Stimulated activated CD8-positive, alpha-beta memory T cell treated with anti-CD3 and anti-CD28 coated beads, Interleukin-15, amount 100 ng/mL, for 1 hour (primary cell): ENCODE measurements around the gene VRK3.

Source experiments
- DNase-seq: peaks from one replicate; pipeline ENCODE4 v3.0.0-alpha.2; 2020; ENCODE audit warnings: low read depth

Gene VRK3

DNA sequence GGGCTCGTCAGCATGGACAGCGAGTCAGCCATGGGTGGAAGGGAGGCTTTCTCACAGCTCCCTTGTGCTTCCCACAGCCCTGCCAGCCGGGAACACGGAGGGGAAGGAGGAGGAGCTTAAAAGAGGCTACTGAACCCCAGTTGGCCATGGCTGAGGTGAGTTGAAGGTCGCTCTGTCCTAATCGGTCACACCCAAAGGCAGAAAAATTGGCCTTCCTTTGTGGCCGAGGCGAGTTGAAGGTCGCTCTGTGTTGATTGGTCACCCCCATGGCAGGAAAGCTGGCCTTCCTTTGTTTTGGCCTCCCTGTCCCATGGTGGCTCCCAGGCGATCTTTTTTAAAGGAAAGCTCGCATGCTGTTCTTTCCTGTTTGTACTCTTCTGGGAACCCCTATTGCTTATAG lies 5.8 kb upstream of the VRK3 start:
- no peak for DNase-seq

DNA sequence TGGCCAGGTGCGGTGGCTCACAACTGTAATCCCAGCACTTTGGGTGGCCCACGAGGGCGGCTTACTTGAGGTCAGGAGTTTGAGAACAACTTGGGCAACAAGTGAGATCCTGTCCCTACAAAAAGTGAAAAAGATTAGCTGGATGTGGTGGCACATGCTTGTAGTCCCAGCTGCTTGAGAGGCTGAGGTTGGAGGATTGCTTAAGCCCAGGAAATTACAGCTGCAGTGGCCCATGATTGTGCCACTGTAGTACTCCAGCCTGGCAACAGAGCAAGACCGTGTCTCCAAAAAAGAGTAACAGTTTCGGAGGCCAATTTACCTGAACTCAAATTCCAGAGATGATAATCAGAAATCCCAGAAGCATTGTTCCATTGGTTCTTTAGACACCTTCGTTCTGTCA lies 5.1 kb upstream of the VRK3 start:
- no peak for DNase-seq

- no peak for DNase-seq
These were observed 1.4 kb upstream of the VRK3 start for GRCh38 chr19:50026550-50026906.

DNA sequence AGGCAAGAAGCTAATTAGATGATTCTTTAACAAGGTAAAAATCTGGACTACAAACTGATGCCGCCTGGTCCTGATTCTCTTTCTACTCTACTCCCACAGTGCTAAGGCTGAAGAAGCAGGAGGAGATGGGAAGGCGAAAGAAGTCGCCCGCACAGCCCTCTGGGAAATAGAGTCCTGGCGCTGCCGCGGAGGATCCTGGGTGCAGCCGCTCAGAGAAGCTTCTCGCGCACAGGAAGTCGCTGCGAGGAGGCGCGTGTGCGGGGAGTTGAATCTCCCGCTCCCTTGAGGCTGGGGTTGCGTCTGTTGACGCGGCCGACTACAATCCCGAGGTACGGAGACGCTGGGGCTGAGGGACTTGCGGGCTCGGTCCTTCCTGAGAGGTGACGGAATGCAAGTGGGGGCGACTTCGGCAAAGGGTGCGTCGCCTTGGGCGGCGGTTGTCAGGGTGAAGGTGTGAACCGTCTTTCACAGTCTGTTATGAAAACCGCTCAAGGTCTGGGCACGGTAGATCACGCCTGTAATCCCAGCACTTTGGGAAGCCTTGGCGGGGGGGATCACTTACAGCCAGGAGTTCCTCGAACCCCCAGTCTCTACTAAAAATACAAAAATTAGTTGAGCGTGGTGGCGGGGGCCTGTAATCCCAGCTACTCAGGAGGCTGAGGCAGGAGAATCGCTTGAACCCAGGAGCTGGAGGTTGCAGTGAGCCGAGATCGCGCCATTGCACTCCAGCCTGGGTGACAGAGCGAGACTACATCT lies 800 bp upstream of the VRK3 start, which contains the start of gene ZNF473:
Gene ZNF473, plus strand, starts transcription at position 212 of the 756 bp plus-strand sequence. CDS start 5,078 bp downstream, outside the sequence.
- peak; percentile 84 for DNase-seq

DNA sequence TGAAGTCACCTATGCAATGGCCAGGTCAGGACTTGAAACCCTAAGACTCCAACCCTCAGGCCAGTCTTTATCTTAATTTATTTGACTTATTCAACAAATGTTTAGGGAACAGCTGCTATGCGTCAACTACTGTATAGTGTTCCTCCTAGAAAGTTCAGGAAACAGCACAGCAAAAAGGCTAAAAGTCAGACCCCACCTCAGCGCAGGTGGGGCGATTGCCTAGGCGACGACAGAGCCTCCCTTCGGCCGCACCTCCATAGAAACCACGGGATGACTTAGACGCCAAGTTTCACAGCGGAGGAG lies 502 bp downstream of the VRK3 start:
- DNase-seq, result no peak

DNA sequence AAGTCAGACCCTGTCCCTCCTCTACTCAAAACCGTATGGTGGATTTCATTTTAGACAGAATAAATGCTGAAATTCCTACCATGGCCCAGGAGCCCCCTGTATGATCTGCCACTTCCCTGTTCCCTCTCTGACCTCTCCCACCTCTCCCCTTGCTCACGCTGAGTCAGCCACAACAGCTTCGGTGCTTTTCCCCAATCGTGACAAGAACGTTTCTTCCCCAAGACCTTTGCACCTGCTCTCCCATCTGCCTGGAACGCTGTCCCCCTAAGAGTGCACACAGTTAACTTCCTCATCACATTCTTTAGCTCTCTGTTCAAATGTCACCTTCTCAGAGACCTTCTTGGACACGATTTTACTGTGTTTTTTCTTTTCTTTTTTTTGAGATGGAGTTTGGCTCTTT lies 2.3 kb downstream of the VRK3 start:
- no peak for DNase-seq

- DNase-seq, result no peak
These were observed 4.7 kb downstream of the VRK3 start for GRCh38 chr19:50020481-50020880.

DNA sequence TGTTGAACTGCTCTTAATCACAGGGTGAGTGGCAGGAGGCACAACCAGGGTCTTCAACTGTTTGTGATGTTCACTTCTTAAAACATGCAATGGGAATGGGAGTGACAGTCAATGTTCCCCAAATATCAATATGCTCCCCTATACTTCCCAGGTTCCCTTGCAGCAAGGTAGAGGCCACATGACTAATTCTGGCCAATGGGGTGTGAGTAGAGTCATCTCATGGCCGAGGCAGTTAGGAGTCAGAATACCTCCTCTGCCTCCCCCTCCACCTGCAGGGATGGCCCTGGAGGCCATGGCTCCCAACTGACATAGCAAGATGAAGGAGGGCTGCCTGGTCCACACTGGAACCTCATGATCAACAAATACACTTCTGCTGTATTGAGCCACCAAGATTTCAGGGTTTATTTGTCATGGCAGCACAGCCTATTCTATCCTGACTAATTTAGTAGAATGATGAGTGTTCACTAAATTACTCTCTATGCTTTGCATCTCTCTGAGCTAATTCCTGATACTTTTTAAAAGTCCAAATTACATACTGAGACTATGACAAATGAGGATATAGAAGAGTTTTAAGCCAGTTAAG lies 8.9 kb downstream of the VRK3 start:
- DNase-seq, result no peak

DNA sequence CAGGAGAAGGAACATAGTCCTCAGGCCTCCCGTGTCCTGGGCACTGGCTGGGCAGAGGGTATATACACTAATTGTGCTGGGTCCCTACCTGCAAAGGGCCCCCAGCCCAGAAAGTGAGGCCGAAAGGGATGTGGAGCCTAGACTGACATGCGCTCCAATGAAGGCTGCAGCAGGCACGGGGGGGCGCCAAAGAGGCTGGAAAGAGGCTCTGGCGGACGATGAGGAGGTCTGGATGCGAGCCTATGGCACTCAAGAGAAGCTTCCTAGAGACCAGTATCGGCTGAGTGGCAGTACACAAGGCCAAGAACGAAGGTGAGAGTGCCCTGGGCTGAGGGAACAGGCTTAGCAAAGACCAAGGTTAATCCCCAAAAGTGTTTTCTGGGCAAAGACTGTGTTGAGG lies 16.6 kb downstream of the VRK3 start:
- DNase-seq, result no peak

GRCh38 chr19:50007947-50008346 lies 17.2 kb downstream of the VRK3 start:
- DNase-seq, result no peak

GRCh38 chr19:50007170-50007569 lies 18.0 kb downstream of the VRK3 start:
- DNase-seq, result no peak

GRCh38 chr19:50005428-50005827 lies 19.7 kb downstream of the VRK3 start:
- no peak for DNase-seq

GRCh38 chr19:50003810-50004419 lies 21.3 kb downstream of the VRK3 start:
- DNase-seq, result no peak

GRCh38 chr19:50003254-50003788 lies 21.9 kb downstream of the VRK3 start:
- DNase-seq, result no peak

DNA sequence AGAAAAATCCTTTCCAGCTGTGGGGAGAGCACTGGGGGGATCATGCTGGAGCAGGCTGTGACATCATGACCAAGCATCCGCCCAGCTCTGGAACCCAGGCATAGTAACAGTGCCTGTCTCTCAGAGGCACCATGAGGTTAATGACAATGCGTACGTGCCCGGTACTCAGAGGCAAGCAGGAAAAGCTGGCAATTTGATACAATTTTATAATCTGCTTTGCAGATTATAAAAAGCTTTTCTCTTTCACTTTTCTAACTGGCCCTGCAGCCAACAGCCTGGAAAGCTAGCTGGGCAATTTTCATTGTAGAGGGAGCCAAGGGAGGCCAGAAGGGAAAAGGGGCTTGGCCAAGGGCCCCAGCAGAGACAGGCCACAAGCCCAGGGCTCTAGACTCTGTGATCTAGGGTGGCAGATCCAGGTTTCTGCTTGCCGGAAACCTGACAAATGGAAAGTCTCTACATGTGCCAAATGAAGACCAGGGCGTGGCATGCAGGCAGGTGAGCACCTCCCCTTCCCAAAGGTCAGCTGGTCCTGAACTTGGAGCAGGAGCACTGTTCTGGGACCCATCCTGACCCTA lies 22.7 kb downstream of the VRK3 start:
- DNase-seq, result no peak

DNA sequence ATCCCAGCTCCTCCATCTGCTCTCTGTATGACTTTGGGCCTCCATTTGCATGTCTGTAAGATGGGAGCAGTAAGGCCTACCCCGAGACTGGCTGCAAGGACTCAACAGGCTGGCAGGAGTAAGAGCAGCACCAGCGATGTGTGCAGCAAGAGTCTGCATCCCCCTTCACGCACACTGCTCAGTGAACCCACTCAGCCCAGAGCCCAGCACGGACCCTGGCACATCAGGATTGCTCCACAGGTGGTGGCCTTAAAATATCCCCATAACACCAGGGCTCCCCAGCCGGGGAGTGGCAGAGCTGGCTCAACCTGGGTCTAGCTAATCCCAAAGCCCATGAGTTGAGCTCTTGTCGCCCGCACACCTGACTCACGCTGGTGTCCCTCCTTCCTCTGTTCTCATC lies 23.4 kb downstream of the VRK3 start:
- DNase-seq, result no peak

DNA sequence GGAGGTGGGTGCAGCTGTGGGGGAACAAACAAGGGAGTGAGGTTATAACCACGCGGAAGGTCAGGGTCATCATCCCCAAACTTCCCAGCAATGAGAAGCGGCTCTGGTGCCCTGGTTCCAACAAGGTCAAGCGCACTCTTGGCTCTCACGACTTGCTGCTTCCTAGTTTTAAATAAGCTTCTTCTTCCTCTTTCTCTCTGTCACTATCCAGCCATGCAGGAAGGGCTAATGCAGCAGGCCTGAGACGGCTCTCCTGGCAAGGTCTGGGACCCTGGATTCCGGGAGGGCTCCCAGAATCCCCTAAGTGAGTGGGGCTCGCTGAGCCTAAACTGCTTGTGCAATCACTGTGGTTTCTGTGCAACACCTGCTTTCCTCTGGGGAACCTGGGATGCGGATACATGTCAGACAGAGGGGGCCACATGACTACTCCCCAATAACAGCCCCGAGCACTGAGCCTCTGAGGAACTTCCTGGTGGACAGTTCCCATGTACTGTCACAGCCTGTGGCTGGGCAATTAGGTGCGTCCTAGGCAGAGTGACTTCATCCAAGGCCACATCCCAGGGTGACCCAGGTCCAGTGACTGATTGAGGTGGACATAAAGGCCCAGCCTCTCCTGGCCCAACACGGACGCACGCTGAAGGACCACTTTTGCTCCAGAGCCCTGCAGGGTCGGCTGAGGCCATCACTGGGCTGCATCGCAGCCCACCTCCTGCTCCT lies 24.2 kb downstream of the VRK3 start:
- DNase-seq, result no peak

DNA sequence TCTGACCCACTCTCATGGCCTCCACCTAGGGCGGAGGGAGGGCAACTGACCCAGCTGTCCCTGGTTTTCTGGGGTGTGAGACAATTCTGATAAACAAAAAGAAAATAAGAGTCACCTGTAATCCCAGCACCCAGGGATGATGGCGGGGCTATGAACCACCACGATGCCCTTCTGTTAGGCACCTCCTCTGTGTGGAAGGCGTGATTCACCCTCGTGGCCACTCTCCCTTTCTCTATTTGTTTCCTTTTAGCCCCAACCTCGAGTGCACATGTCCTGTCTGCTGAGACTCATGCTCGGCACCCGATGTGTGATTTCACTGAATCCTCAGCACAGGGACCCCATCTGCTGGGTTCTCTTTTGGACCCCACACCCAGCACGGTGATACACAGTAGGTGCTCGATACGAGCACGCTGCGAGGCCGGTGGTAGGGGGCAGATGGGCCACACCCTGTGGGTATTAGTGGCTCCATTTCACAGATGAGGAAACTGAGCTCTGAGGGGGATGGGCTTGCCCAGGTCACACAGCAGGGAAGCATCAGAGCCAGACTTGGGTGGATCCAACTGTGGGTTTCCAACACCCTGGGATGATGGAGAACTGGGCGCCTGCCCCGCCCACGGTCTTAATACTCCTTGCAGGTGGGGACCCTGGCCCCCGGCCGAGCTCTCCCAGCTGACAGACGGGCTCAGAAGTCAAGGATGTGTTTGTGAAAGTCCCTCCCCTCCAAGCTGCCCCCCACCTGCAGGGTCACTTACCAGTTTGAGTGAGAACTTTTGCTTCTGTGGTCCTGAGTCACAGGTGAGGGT lies 24.9 kb downstream of the VRK3 start:
- DNase-seq, result no peak

- no peak for DNase-seq
These were observed 25.7 kb downstream of the VRK3 start for GRCh38 chr19:49999371-50000010.

GRCh38 chr19:49997709-49998108 lies 27.5 kb downstream of the VRK3 start:
- no peak for DNase-seq

DNA sequence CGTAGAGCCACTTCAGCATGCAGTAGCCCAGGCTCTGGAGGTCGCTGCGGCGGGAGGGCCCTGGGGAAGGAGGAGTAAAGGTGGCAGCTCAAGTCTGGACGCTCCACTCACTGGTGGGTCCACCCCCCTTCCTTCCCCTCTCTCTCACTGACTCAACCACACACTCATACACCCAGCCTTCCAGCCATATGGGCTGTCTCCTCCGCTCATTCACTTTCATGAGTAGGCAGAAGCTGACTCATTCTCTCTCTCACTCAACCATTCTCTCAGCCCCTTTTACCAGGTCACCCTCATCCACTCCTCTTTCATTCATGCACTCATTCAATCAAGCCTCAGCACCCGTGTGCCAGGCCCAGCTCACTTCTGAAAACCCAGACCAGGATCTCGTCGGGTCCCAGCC lies 36.7 kb downstream of the VRK3 start:
- DNase-seq, result no peak
